ENCODE measurements around the gene CD207. TPM values are rescaled to one million over a fixed set of nuclear protein-coding genes. Genes with fewer than 3 reads are reported as not detected.

Gene CD207
- total RNA-seq, 2 experiments from 2014 or later, result not detected

DNA sequence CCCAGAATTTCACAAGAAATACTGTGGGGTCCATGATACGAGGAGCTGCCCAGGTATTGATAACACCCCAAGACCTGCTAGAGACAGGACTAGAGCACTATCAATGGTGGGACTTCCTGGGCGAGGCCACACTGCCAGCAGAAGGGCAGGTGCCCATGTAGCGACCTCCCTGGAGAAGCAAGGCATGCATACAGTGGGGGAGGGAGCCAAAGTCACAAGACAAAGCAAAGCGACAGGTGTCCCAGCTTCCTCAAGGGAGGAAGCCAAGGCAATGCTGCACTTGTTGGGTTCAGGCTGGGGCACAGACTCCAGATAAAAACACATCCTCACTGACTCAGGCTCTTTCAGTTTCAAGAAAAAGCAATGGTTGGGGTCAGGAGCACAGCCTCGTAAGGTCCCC, 7.5 kb downstream of the CD207 start:
- Mint-ChIP-seq H3K4me1 (ENCODE audit: low read depth) (peaks cover 6% of the 10 kb centered on the region), H3K27ac (no peak overlapping the region), H3K27me3 (peaks cover 5% of the 10 kb centered on the region), H3K36me3 (no peaks in the 10 kb centered on the region), H3K9me3 (no peaks in the 10 kb centered on the region), H3K4me3 (no peak overlapping the region)
- CTCF ChIA-PET, result interaction anchor here (1.1 to 1.6 kb wide), 2 partner anchors 38 to 42 kb away, joined by 3 read pairs; partner anchors contain the start of gene FIGLA
- POLR2A ChIA-PET, result no interaction called here
- no peak for DNase-seq
- intact Hi-C loops (cut with micrococcal nuclease), result no loop called here

- Mint-ChIP-seq H3K27me3 (peaks cover 5% of the 10 kb centered on the region), H3K4me3 (no peak overlapping the region), H3K36me3 (no peaks in the 10 kb centered on the region), H3K4me1 (ENCODE audit: low read depth) (peaks cover 6% of the 10 kb centered on the region), H3K9me3 (no peaks in the 10 kb centered on the region), H3K27ac (peak overlapping the region; percentile 67)
- CTCF ChIA-PET, result interaction anchor here (1.6 kb wide), 1 partner anchor 37 kb away, joined by 3 read pairs; the partner anchor contains the start of gene FIGLA
- DNase-seq, result no peak
- POLR2A ChIA-PET, result interaction anchor here (0.5 kb wide), 1 partner anchor 61 kb away, joined by 3 read pairs; no protein-coding TSS in a partner anchor
- intact Hi-C loops (cut with micrococcal nuclease), result no loop called here
Measured at GRCh38 chr2:70827388-70827787, 8.2 kb downstream of the CD207 start.

DNA sequence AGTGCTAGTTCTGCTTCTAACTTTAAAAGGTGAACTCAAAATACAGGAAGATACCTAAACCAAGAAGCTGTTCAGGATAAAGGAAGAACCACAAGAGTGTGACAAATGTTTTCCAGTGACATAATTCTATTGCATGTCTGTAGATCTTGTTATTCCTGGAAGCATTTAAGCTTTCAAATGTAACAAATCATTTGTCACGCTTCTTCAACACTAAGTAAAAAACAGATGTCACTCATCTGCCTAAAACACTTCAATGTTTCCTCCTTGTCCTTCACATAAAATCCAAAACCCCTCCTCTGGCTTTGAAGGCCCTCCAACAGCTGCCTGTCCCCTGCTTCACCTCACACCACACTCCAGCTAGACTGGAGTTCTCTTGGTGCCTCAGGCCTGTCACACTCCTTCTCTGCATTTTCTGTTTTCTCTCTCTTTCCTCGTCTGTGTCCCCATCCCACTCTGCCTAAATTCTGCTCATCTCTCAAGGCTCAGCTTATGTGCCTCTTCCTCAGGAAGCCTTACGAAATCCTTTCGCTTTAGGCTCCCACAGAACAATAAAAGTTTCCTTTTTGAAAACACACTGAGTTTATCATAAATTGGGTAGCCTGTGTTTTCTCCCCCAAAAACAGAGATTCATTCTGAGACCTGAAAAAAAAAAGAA, 8.8 kb downstream of the CD207 start:
- Mint-ChIP-seq H3K9me3 (no peaks in the 10 kb centered on the region), H3K36me3 (no peaks in the 10 kb centered on the region), H3K27ac (peak overlapping the region; percentile 67), H3K4me3 (no peak overlapping the region), H3K27me3 (peaks cover 5% of the 10 kb centered on the region), H3K4me1 (ENCODE audit: low read depth) (peaks cover 6% of the 10 kb centered on the region)
- intact Hi-C loops (cut with micrococcal nuclease), result loop anchor here (1.0 kb wide), 1 partner anchor 24 kb away; no protein-coding TSS in a partner anchor
- no peak for DNase-seq
- POLR2A ChIA-PET, result interaction anchor here (0.5 kb wide), 1 partner anchor 62 kb away, joined by 3 read pairs; no protein-coding TSS in a partner anchor
- CTCF ChIA-PET, result interaction anchor here (0.9 to 1.5 kb wide), 5 partner anchors 13 to 209 kb away, joined by 3 to 4 read pairs (median 3); partner anchors contain the start of gene ADD2

- Mint-ChIP-seq H3K36me3 (no peaks in the 10 kb centered on the region), H3K9me3 (no peaks in the 10 kb centered on the region), H3K27me3 (peaks cover 6% of the 10 kb centered on the region), H3K4me1 (ENCODE audit: low read depth) (peaks cover 6% of the 10 kb centered on the region), H3K27ac (no peak overlapping the region), H3K4me3 (no peak overlapping the region)
- POLR2A ChIA-PET, result no interaction called here
- intact Hi-C loops (cut with micrococcal nuclease), result no loop called here
- no peak for DNase-seq
- CTCF ChIA-PET, result no interaction called here
Measured at GRCh38 chr2:70823249-70823648, 12.4 kb downstream of the CD207 start.

GRCh38 chr2:70822843-70823242, 12.8 kb downstream of the CD207 start:
- Mint-ChIP-seq H3K9me3 (no peaks in the 10 kb centered on the region), H3K4me3 (no peak overlapping the region), H3K36me3 (no peaks in the 10 kb centered on the region), H3K27ac (no peak overlapping the region), H3K27me3 (peaks cover 8% of the 10 kb centered on the region), H3K4me1 (ENCODE audit: low read depth) (peaks cover 6% of the 10 kb centered on the region)
- ChIA-PET CTCF (no interaction called here), POLR2A (no interaction called here)
- DNase-seq, result no peak
- intact Hi-C loops (cut with micrococcal nuclease), result no loop called here

- H3K36me3 Mint-ChIP-seq, result no peaks in the 10 kb centered on the region
- peaks cover 12% of the 10 kb centered on the region for H3K27me3 Mint-ChIP-seq
- ChIA-PET CTCF (no interaction called here), POLR2A (no interaction called here)
- no peak for DNase-seq
- no peak within 1 kb of the TSS for H3K27ac Mint-ChIP-seq
- no peaks in the 10 kb centered on the region for H3K9me3 Mint-ChIP-seq
- intact Hi-C loops (cut with micrococcal nuclease), result no loop called here
- peaks cover 5% of the 10 kb centered on the region for H3K4me1 Mint-ChIP-seq (ENCODE audit: low read depth)
- no peak within 1 kb of the TSS for H3K4me3 Mint-ChIP-seq
Measured at GRCh38 chr2:70820499-70820898, 15.1 kb downstream of the CD207 start, which contains the start of gene CLEC4F. Gene CLEC4F, minus strand, starts transcription at chr2:70820599. Its CDS starts 76 bp downstream, at chr2:70820523.

DNA sequence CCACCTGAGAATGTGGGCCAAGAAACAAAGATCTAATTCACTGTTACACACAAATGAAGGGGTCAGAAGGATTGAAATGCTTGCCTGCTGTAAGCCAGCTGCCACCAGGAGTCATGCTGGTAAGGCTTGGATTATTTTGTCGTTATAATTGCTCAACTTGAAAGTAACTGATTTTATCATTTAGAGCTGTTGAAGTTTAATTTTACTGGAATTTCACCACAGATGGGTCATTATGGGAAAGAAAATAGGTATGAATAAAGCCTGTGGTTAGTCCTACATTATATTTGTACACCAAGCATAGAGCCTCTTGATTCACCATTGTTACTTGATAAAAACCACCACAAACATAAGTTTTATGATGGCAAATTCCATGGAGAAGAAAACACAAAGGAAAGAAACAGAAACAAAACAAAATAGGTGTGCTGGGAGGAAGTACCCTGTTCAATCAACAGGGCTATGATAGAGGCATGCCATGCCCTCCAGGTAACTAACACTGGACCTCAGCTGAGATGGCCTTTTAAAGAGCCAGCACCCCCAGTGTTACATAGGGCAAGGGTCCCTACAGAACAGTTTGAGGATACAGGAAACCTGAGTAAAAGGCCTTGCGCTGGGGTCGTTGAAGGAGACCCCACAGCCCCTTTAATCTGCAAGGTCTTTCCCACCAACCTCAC, 18.2 kb downstream of the CD207 start:
- H3K36me3 Mint-ChIP-seq, result no peaks in the 10 kb centered on the region
- ChIA-PET CTCF (no interaction called here), POLR2A (no interaction called here)
- H3K9me3 Mint-ChIP-seq, result no peaks in the 10 kb centered on the region
- no peak for DNase-seq
- peaks cover 5% of the 10 kb centered on the region for H3K4me1 Mint-ChIP-seq (ENCODE audit: low read depth)
- H3K27ac Mint-ChIP-seq, result no peak overlapping the region
- no peak overlapping the region for H3K4me3 Mint-ChIP-seq
- intact Hi-C loops (cut with micrococcal nuclease), result loop anchor here (1.0 kb wide), 1 partner anchor 34 kb away; no protein-coding TSS in a partner anchor
- H3K27me3 Mint-ChIP-seq, result peaks cover 16% of the 10 kb centered on the region

GRCh38 chr2:70816726-70817125, 18.9 kb downstream of the CD207 start:
- Mint-ChIP-seq H3K4me1 (ENCODE audit: low read depth) (peaks cover 5% of the 10 kb centered on the region), H3K27ac (no peak overlapping the region), H3K27me3 (peaks cover 16% of the 10 kb centered on the region), H3K4me3 (no peak overlapping the region), H3K36me3 (no peaks in the 10 kb centered on the region), H3K9me3 (no peaks in the 10 kb centered on the region)
- CTCF ChIA-PET, result no interaction called here
- DNase-seq, result no peak
- POLR2A ChIA-PET, result no interaction called here
- intact Hi-C loops (cut with micrococcal nuclease), result loop anchor here (1.0 kb wide), 1 partner anchor 35 kb away; no protein-coding TSS in a partner anchor

- no peak overlapping the region for H3K4me3 Mint-ChIP-seq
- CTCF ChIA-PET, result no interaction called here
- POLR2A ChIA-PET, result no interaction called here
Measured at GRCh38 chr2:70808983-70809958, 26.3 kb downstream of the CD207 start.

DNA sequence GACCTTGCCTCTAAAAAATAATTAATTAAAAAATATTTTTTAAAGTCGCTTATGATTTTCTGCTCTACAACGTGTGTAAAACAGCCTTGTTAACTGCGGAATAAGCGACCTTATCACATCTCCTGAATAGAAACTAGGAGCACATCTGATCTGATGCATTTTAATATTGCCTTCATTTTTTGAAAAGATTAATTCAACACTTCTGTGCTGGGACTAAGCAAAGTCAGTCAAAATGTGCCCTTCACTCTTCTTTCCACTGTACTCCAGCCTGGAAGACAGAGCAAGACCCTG, 27.8 kb downstream of the CD207 start:
- no peaks in the 10 kb centered on the region for H3K4me1 Mint-ChIP-seq (ENCODE audit: low read depth)
- CTCF ChIA-PET, result no interaction called here
- no peak overlapping the region for H3K27ac Mint-ChIP-seq
- no peak for DNase-seq
- no peaks in the 10 kb centered on the region for H3K36me3 Mint-ChIP-seq
- POLR2A ChIA-PET, result no interaction called here
- H3K4me3 Mint-ChIP-seq, result no peak overlapping the region
- H3K9me3 Mint-ChIP-seq, result peaks cover 2% of the 10 kb centered on the region
- no peaks in the 10 kb centered on the region for H3K27me3 Mint-ChIP-seq
- intact Hi-C loops (cut with micrococcal nuclease), result no loop called here

More at GRCh38 chr2:70808983-70809958, 26.3 kb downstream of the CD207 start:
- Mint-ChIP-seq H3K9me3 (peaks cover 2% of the 10 kb centered on the region), H3K27ac (no peak overlapping the region), H3K4me1 (ENCODE audit: low read depth) (no peaks in the 10 kb centered on the region), H3K27me3 (peaks cover 3% of the 10 kb centered on the region), H3K36me3 (no peaks in the 10 kb centered on the region)
- DNase-seq, result no peak
- intact Hi-C loops (cut with micrococcal nuclease), result no loop called here

GRCh38 chr2:70807102-70807827, 28.4 kb downstream of the CD207 start:
- Mint-ChIP-seq H3K36me3 (no peaks in the 10 kb centered on the region), H3K27ac (no peak overlapping the region), H3K9me3 (peaks cover 2% of the 10 kb centered on the region), H3K27me3 (no peaks in the 10 kb centered on the region), H3K4me1 (ENCODE audit: low read depth) (no peaks in the 10 kb centered on the region), H3K4me3 (no peak overlapping the region)
- intact Hi-C loops (cut with micrococcal nuclease), result no loop called here
- CTCF ChIA-PET, result no interaction called here
- no peak for DNase-seq
- POLR2A ChIA-PET, result no interaction called here

Data from activated CD4-positive, alpha-beta memory T cell treated with anti-CD3 and anti-CD28 coated beads for 36 hours (primary cell).